Glutamatergic neuron (in vitro differentiated cells): ENCODE data around the gene DCAF4. TPM values are rescaled to one million over a fixed set of nuclear protein-coding genes. Genes with fewer than 3 reads are reported as not detected.
A peak's percentile ranks its signal among the peaks of the same experiment; 100 is the strongest.

Source experiments
- DNase-seq: peaks from one replicate; pipeline ENCODE4 v3.0.0; 2022
- H3K27ac Mint-ChIP-seq: one replicate; pipeline ENCODE4 v1.8.0; 2020; ENCODE audit warnings: mild to moderate bottlenecking, mixed read lengths, inconsistent platforms; ENCODE audit not compliant: unreplicated experiment
- H3K27me3 Mint-ChIP-seq: one replicate; pipeline ENCODE4 v1.8.0; 2020; ENCODE audit warnings: mild to moderate bottlenecking, moderate library complexity, mixed read lengths, inconsistent platforms; ENCODE audit not compliant: unreplicated experiment
- H3K36me3 Mint-ChIP-seq: one replicate; pipeline ENCODE4 v1.8.0; 2020; ENCODE audit warnings: mild to moderate bottlenecking, mixed read lengths, inconsistent platforms; ENCODE audit not compliant: unreplicated experiment
- H3K4me1 Mint-ChIP-seq: one replicate; pipeline ENCODE4 v1.8.0; 2020; ENCODE audit warnings: mild to moderate bottlenecking, low read depth, mixed read lengths, inconsistent platforms; ENCODE audit not compliant: unreplicated experiment
- H3K4me3 Mint-ChIP-seq: one replicate; pipeline ENCODE4 v1.8.0; 2020; ENCODE audit warnings: mild to moderate bottlenecking, mixed read lengths, inconsistent platforms; ENCODE audit not compliant: unreplicated experiment
- H3K9me3 Mint-ChIP-seq: one replicate; pipeline ENCODE4 v1.8.0; 2020; ENCODE audit warnings: mild to moderate bottlenecking, moderate library complexity, mixed read lengths, inconsistent platforms; ENCODE audit not compliant: unreplicated experiment
- CTCF ChIP-seq: fragments of 200-600 bp; sonication (generic); IDR thresholded peaks from one replicate; pipeline ENCODE4 v1.5.0; 2021; ENCODE audit not compliant: partially characterized antibody, unreplicated experiment
- total RNA-seq: library from RNA; stranded (reverse); fragmentation: NEBNext Ultra II Directional; extraction: Animal tissue kit (Norgen Biotek cat#: 25700); gene quantifications from one replicate; pipeline ENCODE4 v1.2.1, GENCODE V29; 2021; ENCODE audit not compliant: unreplicated experiment

The DCAF4 gene
- total RNA-seq, 1 donor from 2014 or later, result 23.4 TPM

- peaks cover 1% of the 10 kb centered on the region for H3K27me3 Mint-ChIP-seq
- H3K36me3 Mint-ChIP-seq, result no peaks in the 10 kb centered on the region
- no peak overlapping the region for H3K27ac Mint-ChIP-seq
- H3K9me3 Mint-ChIP-seq, result peaks cover 3% of the 10 kb centered on the region
- no peak for DNase-seq
- no peak for TF ChIP-seq CTCF
- H3K4me1 Mint-ChIP-seq, result peaks cover 23% of the 10 kb centered on the region
- no peak overlapping the region for H3K4me3 Mint-ChIP-seq
These were observed 37.5 kb upstream of the DCAF4 start for GRCh38 chr14:72888636-72889201.

- Mint-ChIP-seq H3K36me3 (no peaks in the 10 kb centered on the region), H3K4me3 (no peak overlapping the region), H3K27me3 (peaks cover 2% of the 10 kb centered on the region), H3K27ac (no peak overlapping the region), H3K9me3 (peaks cover 5% of the 10 kb centered on the region), H3K4me1 (peaks cover 23% of the 10 kb centered on the region)
- TF ChIP-seq CTCF, result no peak
- no peak for DNase-seq
These were observed 36.9 kb upstream of the DCAF4 start for GRCh38 chr14:72889366-72889765.

DNA sequence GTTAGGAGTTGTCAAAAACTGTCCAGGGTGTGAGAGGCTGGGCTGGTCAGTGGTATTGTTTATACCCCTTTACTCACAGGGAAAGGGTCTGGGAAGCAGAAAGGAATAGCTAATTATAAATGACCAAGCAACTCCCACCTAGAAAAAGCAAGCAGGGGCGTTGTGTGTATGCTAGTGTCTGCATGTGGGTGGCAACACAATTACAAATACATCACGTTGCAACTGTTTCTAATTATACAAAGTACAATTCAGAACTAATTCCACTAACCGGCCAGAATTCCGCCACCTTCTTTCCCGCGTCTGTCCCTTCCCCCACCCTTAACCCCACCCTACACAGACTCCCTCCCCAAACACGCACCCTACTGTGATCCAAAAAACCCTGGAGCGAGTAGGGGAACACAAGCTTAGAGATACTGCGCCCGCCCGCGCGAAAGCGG lies 34.6 kb upstream of the DCAF4 start:
- Mint-ChIP-seq H3K36me3 (no peaks in the 10 kb centered on the region), H3K9me3 (peaks cover 8% of the 10 kb centered on the region), H3K4me3 (peak overlapping the region; percentile 96), H3K27me3 (peaks cover 5% of the 10 kb centered on the region), H3K4me1 (peaks cover 23% of the 10 kb centered on the region), H3K27ac (no peak overlapping the region)
- DNase-seq, result no peak
- no peak for TF ChIP-seq CTCF

DNA sequence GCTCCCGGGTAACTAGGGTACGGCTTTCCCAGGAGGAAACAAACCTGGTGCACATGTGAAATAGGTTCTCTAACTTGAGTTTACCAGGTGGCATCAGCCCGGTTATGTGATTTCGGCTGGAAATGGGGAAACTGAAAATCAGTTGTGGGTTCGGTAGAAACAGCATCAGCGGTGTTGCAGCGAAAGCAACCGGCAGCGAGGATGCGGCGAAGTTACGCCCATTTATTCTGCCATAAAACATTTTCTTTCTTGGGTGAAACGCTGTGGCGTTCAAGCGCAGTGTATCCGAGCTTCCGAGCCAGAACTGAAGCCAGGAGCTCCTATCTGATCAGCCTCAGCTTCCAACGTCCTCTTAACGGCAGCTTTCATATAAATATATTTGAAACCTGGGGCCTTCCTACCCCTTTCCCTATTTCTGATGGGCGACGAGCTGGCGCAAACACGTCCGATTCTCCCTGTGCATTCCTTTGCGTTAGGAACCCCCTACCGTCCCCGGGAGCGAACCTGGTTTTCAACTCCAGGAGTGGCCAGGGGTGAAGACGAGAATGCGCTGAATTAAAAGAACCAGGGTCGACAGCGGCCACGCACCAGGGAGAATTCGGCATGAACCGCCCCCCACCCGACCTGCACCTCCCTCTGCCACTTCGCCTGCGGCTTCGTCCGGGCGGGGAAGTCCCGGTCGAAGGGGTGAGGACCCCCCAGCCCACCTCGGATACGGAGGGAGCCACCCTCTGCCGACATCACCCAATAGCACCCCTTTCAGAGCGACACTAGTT lies 34.0 kb upstream of the DCAF4 start:
- peaks cover 5% of the 10 kb centered on the region for H3K27me3 Mint-ChIP-seq
- H3K36me3 Mint-ChIP-seq, result no peaks in the 10 kb centered on the region
- peak; percentile 28 for DNase-seq
- H3K27ac Mint-ChIP-seq, result peak overlapping the region; percentile 17
- no peak for TF ChIP-seq CTCF
- peaks cover 23% of the 10 kb centered on the region for H3K4me1 Mint-ChIP-seq
- H3K9me3 Mint-ChIP-seq, result peaks cover 8% of the 10 kb centered on the region
- peak overlapping the region; percentile 96 for H3K4me3 Mint-ChIP-seq
